HL-60/S4 treated with phorbol 12-myristate 13-acetate at 8.2 ng/mL for 4 days and 3 days (cell line): ENCODE data around the gene MEIS3.

Source experiments
- in situ Hi-C: fragments of 300-500 bp; cut with MboI; formaldehyde crosslinking; loops from 2 replicates; pipeline ENCODE4 v1.15.0; 2022; ENCODE audit warnings: low sequenced_read_pairs

Gene MEIS3

DNA sequence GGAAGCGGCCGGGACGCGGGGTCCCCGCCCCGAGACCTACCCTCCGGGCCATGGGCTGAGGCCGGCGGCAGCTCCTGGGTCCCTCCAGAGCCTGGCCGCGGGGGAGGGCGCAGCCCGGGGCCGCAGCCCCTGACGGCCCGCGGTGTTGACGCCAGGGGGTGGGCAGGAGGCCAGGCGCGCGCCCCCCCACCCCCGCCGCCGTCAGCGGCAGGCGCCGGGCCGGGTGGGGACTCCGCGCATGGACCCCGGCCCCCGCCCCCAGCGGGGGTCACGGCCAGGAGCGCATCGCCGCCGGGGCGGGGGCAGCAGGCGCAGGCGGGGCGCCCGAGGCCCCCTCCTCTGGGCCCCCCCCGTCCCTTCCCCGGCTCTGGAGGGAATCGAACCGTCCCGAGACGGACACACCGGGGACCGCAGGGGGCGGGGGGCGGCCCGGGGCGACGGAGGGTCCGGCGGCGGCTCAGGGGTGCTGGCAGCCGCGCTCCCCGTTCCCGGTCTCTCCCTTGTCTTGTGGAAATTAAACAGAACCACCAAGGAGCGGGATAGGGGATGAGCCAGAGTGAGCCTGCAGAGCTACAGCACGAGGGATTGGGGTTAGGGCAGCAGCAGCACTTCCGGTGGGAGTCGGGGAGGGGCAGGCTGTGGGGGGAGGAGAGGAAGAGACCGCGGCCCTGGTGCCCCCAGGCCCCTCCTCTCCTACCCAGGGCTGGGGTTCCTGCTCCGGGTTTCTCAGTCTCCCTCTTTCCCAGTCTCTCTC, at the start of gene MEIS3:
TSS of gene MEIS3 (minus strand) at position 498 of the 754 bp plus-strand sequence. CDS start at position 52, 446 bp downstream.
- in situ Hi-C loops = no loop called here

- in situ Hi-C loops = no loop called here
Measured at GRCh38 chr19:47467914-47468313, 48.6 kb upstream of the MEIS3 start.

- in situ Hi-C loops = no loop called here
Measured at GRCh38 chr19:47465957-47466356, 46.6 kb upstream of the MEIS3 start.

DNA sequence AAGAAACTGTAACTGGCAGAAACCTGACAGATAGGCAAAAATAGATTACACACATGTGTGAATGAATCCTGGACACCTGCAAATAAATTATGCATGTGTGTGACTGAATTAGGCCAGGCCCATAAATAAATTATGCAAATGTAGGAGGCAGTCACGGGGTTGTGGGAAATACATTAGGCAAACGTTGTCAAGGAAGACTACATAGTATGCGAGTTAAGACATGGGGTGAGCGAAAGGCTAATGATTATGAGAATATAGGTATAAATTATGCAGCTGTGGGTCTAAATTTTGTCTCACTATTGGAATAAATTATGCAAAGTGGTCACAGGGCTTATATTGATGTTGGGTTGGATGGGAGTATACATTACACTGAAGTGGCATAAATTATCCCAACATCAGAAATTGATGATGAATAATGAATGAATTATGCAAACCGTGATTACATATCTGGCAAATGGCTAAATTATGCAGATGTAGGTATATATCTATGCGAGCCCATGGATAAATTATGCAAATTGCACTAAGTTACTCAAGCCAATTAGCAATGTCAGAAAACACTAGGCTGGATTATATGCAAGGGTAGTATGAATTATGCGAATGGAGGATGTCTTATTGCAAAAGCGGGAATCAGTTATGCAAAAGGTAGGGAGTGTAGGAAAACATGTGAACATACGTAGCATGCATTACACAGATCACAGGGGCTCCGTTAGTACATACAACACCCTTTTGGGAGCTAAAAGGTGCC, 45.5 kb upstream of the MEIS3 start:
- in situ Hi-C loops = no loop called here

GRCh38 chr19:47461876-47462275, 42.5 kb upstream of the MEIS3 start:
- in situ Hi-C loops = no loop called here

DNA sequence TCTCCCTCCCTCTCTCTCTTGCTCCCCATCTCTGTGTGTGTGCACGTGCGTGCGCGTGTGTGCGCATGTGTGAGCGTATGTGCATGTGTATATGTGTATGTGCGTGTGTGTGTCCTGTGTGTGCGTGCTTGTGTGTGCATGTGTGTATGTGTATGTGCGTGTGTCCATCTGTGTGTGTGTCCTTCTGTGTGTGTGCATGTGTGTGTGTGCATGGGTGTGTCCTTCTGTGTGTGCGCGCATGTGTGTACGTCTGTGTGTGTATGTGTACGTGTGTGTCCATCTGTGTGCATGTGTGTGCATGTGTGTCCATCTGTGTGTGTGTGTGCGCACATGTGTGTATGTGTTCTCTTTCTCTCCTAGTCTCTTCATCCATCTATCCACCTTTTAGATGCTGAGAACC, 40.1 kb upstream of the MEIS3 start:
- in situ Hi-C loops = no loop called here

GRCh38 chr19:47458672-47459071, 39.3 kb upstream of the MEIS3 start:
- in situ Hi-C loops = no loop called here

DNA sequence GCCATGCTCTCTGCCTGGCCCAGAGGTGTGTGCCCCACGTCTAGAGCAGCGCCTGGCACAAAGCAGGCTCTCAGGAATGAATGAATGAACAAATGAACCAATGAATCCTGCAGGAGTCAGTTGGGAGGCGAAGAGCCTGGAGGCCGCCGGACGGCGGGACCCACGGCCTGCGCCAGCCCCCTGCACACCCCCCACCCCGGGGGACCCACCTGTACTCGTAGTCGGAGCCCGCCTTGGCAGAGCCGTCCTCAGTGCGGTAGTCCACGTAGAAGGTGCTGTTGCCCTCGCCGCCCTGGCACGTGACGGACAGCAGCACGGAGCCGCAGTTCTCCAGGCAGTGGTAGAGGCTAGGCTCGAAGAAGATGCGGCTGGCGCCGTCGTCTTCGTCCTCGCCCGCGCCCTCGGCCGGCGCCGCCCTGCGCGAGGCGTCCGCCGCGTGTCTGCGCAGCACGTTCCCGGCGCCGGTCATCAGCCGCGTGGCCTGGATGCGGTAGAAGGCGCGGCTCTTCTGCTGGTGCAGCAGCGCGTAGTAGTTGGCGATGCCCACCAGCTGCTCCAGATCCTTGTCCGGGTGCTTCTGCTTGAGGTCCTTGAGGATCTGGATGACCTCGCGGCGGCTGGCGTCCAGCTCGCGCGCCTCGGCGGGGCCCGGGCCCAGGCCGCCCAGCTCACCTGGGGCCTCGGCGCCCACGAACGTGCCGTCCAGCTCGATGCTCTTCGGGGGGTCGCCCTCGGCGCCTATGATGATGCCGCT, 37.6 kb upstream of the MEIS3 start:
- in situ Hi-C loops = no loop called here

GRCh38 chr19:47450478-47450877, 31.2 kb upstream of the MEIS3 start:
- in situ Hi-C loops = no loop called here

- in situ Hi-C loops = no loop called here
Measured at GRCh38 chr19:47448360-47448727, 29.0 kb upstream of the MEIS3 start.

GRCh38 chr19:47447470-47448359, 28.4 kb upstream of the MEIS3 start:
- in situ Hi-C loops = no loop called here

- in situ Hi-C loops = no loop called here
Measured at GRCh38 chr19:47446534-47447469, 27.5 kb upstream of the MEIS3 start.

- in situ Hi-C loops = no loop called here
Measured at GRCh38 chr19:47445937-47446402, 26.6 kb upstream of the MEIS3 start.

DNA sequence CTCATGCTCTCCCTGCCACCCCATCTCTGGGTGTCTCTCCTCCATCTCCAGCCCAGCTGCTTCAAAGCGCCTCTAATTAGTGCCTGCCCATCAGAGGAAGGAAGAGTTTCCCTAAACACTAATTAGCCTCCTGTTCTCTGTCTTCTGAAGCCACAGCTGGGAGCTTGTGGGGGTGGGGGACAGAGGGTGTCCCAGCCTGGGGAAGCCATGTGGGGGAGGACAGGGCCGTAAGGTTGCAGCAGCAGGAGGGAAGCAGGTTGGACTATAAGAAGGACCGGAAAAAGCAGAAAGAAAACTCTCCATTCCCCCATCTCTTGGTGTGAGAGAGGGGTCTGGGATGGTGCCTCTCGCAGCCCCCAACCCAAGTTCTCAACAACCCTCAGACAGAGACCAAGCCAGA, 26.2 kb upstream of the MEIS3 start:
- in situ Hi-C loops = no loop called here

DNA sequence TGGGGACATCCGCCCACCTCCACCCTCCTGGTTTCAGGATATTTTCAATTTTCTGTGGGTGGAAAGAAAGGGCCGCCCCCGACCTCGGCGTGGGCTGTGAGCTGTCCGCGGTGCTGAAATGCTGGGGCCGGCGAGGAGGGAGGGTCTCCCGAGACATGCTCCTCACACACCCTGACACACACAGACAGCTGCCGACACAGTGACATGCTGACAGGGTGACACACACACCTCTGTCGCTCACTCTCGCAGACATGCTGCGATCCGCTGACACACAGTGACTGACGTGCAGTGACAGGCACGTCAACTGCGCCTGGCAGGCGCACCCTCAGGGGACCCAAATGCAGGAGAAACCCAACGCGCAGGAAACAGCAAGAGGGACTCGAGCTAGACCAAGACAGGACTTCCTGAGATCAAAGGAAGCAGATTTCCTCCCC, 25.1 kb upstream of the MEIS3 start:
- in situ Hi-C loops = no loop called here

- in situ Hi-C loops = no loop called here
Measured at GRCh38 chr19:47443331-47443730, 24.0 kb upstream of the MEIS3 start.

DNA sequence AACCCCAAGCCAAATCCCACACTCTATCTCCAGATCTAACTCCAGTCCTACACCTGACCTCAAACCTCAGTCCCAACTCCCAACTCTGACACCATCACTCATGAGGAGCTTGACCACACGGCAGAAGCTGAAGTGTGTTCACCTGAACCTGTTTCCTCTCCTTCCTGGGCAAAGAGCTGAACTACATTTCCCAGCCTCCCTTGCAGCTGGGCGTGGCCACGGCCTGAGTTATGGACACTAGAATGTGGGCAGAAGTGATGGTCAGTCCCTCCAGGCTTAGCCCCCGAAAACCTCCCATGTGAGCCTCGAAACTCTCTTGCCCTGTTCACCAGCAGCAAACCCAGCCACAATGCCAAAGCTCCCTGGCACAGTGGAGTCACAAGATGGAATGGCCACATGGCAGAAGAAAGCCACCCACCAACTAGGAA, 19.5 kb upstream of the MEIS3 start:
- in situ Hi-C loops = loop anchor here (5.0 kb wide), 1 partner anchor 258 kb away; no protein-coding TSS in a partner anchor

- in situ Hi-C loops = loop anchor here (5.0 kb wide), 1 partner anchor 260 kb away; no protein-coding TSS in a partner anchor
Measured at GRCh38 chr19:47437500-47437899, 18.2 kb upstream of the MEIS3 start.
